ENCODE results near the gene PPM1H. TPM values are rescaled to one million over a fixed set of nuclear protein-coding genes. Genes with fewer than 3 reads are reported as not detected.

Gene PPM1H
- total and polyA plus RNA-seq, 2 donors (not counting 1 experiment from before 2014, with no cell fraction given): 0.01 TPM; not detected in 1

GRCh38 chr12:62691309-62691708 is 243.6 kb downstream of the PPM1H start:
- ATAC-seq (ENCODE audit: low read depth) (no peak), DNase-seq (no peak)
- ChIA-PET CTCF (no interaction called here), POLR2A (no interaction called here)
- intact Hi-C loops (cut with micrococcal nuclease): no loop called here
- Histone ChIP-seq H2AFZ (ENCODE audit: insufficient read depth, low read depth, low read length, poor library complexity, severe bottlenecking) (no peak overlapping the region), H3K27me3 (replicated peaks in 1 of 4; ENCODE audit: control extremely low read depth in 1 of 4, control insufficient read depth in 3 of 4, insufficient read depth in 4 of 4, low read length in 3 of 4) (no peaks in the 10 kb centered on the region), H3K9ac (ENCODE audit: low read length) (no peak overlapping the region), H3K36me3 (replicated peaks in 1 of 2; ENCODE audit: control extremely low read depth in 1 of 2, control insufficient read depth in 1 of 2, extremely low read depth in 1 of 2, insufficient read depth in 2 of 2, low read length in 1 of 2) (no peaks in the 10 kb centered on the region), H4K20me1 (ENCODE audit: control insufficient read depth, insufficient read depth, low read length, poor library complexity, severe bottlenecking) (no peaks in the 10 kb centered on the region), H3K4me1 (ENCODE audit: control insufficient read depth in 2 of 2, insufficient read depth in 2 of 2, low read length in 2 of 2) (no peaks in the 10 kb centered on the region), H3K79me2 (ENCODE audit: control insufficient read depth, insufficient read depth, low read length) (no peaks in the 10 kb centered on the region), H3K9me3 (ENCODE audit: control extremely low read depth in 1 of 3, control insufficient read depth in 2 of 3, insufficient read depth in 1 of 3, low read length in 2 of 3) (no peaks in the 10 kb centered on the region), H3K27ac (ENCODE audit: low read length in 2 of 2) (no peak overlapping the region), H3K4me3 (ENCODE audit: control extremely low read depth in 1 of 5, extremely low read depth in 1 of 5, insufficient read depth in 1 of 5, low read depth in 2 of 5, low read length in 4 of 5) (no peak overlapping the region), H3K4me2 (replicated peaks; ENCODE audit: low read depth, low read length, poor library complexity, severe bottlenecking) (no peak overlapping the region)
- H3K4me1 Mint-ChIP-seq: no peaks in the 10 kb centered on the region
- peaks cover 3% of the 10 kb centered on the region for H3K27me3 Mint-ChIP-seq
- H3K27ac Mint-ChIP-seq: no peak overlapping the region
- WGBS (ENCODE audit: insufficient coverage): 86% methylated on average over 2 of the region's 3 CpGs
- no peaks in the 10 kb centered on the region for H3K9me3 Mint-ChIP-seq (ENCODE audit: insufficient read depth)
- H3K4me3 Mint-ChIP-seq: no peak overlapping the region
- TF ChIP-seq EZH2 (IDR thresholded peaks at IDR 0.05; ENCODE audit: borderline replicate concordance, insufficient read depth, low read depth, low read length, poor library complexity, severe bottlenecking) (no peak), CTCF (IDR thresholded peaks at IDR 0.05) (no peak)

- H3K27me3 Mint-ChIP-seq: peaks cover 3% of the 10 kb centered on the region
- intact Hi-C loops (cut with micrococcal nuclease): no loop called here
- Histone ChIP-seq H3K27me3 (replicated peaks in 1 of 4; ENCODE audit: control extremely low read depth in 1 of 4, control insufficient read depth in 3 of 4, insufficient read depth in 4 of 4, low read length in 3 of 4) (no peaks in the 10 kb centered on the region), H3K4me1 (ENCODE audit: control insufficient read depth in 2 of 2, insufficient read depth in 2 of 2, low read length in 2 of 2) (no peaks in the 10 kb centered on the region), H3K79me2 (ENCODE audit: control insufficient read depth, insufficient read depth, low read length) (no peaks in the 10 kb centered on the region), H4K20me1 (ENCODE audit: control insufficient read depth, insufficient read depth, low read length, poor library complexity, severe bottlenecking) (no peaks in the 10 kb centered on the region), H3K27ac (ENCODE audit: low read length in 2 of 2) (no peak overlapping the region), H3K9ac (ENCODE audit: low read length) (no peak overlapping the region), H3K4me3 (ENCODE audit: control extremely low read depth in 1 of 5, extremely low read depth in 1 of 5, insufficient read depth in 1 of 5, low read depth in 2 of 5, low read length in 4 of 5) (no peak overlapping the region), H3K36me3 (replicated peaks in 1 of 2; ENCODE audit: control extremely low read depth in 1 of 2, control insufficient read depth in 1 of 2, extremely low read depth in 1 of 2, insufficient read depth in 2 of 2, low read length in 1 of 2) (no peaks in the 10 kb centered on the region), H3K4me2 (replicated peaks; ENCODE audit: low read depth, low read length, poor library complexity, severe bottlenecking) (no peak overlapping the region), H3K9me3 (ENCODE audit: control extremely low read depth in 1 of 3, control insufficient read depth in 2 of 3, insufficient read depth in 1 of 3, low read length in 2 of 3) (no peaks in the 10 kb centered on the region), H2AFZ (ENCODE audit: insufficient read depth, low read depth, low read length, poor library complexity, severe bottlenecking) (no peak overlapping the region)
- no peak overlapping the region for H3K4me3 Mint-ChIP-seq
- no peak for DNase-seq
- POLR2A ChIA-PET: no interaction called here
- no peaks in the 10 kb centered on the region for H3K4me1 Mint-ChIP-seq
- H3K9me3 Mint-ChIP-seq (ENCODE audit: insufficient read depth): no peaks in the 10 kb centered on the region
- no peak for ATAC-seq (ENCODE audit: low read depth)
- 100% methylated on average over 1 of the region's 6 CpGs for WGBS (ENCODE audit: insufficient coverage)
- CTCF ChIA-PET: interaction anchor here (0.6 kb wide), 1 partner anchor 111 kb away, joined by 3 read pairs; no protein-coding TSS in a partner anchor
- TF ChIP-seq CTCF (IDR thresholded peaks at IDR 0.05): no peak
- TF ChIP-seq EZH2 (IDR thresholded peaks at IDR 0.05; ENCODE audit: borderline replicate concordance, insufficient read depth, low read depth, low read length, poor library complexity, severe bottlenecking): no peak
- H3K27ac Mint-ChIP-seq: no peak overlapping the region
These were observed 245.7 kb downstream of the PPM1H start for GRCh38 chr12:62689042-62689839.

Data from B cell (primary cell).